GM23248 (cell line): ENCODE measurements around the gene INSIG2. TPM values are rescaled to one million over a fixed set of nuclear protein-coding genes. Genes with fewer than 3 reads are reported as not detected.

Experiments used
- DNase-seq: peaks from one replicate; pipeline ENCODE4 v3.0.0-alpha.2; 2015
- H2AFZ ChIP-seq: fragments of 200-600 bp; sonication (generic); 2 replicates; pipeline ENCODE4 v1.6.1; 2016; ENCODE audit warnings: antibody characterized with exemption
- H3F3A ChIP-seq: fragments of 200-600 bp; sonication (generic); 2 replicates; pipeline ENCODE4 v1.6.1; 2016; ENCODE audit warnings: mild to moderate bottlenecking, antibody characterized with exemption, mixed run types; ENCODE audit not compliant: insufficient read depth
- H3K27ac ChIP-seq: fragments of 200-600 bp; sonication (generic); 2 replicates; pipeline ENCODE4 v1.5.1; 2016; ENCODE audit warnings: mild to moderate bottlenecking
- H3K27me3 ChIP-seq: fragments of 200-600 bp; sonication (generic); replicated peaks from 2 replicates; pipeline ENCODE4 v1.6.1; 2016; ENCODE audit warnings: mild to moderate bottlenecking; ENCODE audit not compliant: insufficient read depth
- H3K36me3 ChIP-seq: fragments of 200-600 bp; sonication (generic); 2 replicates; pipeline ENCODE4 v1.6.1; 2016; ENCODE audit warnings: low read depth, mild to moderate bottlenecking
- H3K4me1 ChIP-seq: fragments of 200-600 bp; sonication (generic); 2 replicates; pipeline ENCODE4 v1.6.1; 2016; ENCODE audit warnings: mild to moderate bottlenecking; ENCODE audit not compliant: insufficient read depth
- H3K4me2 ChIP-seq: fragments of 200-600 bp; sonication (generic); one replicate; pipeline ENCODE4 v1.6.1; 2016; ENCODE audit warnings: mild to moderate bottlenecking; ENCODE audit not compliant: unreplicated experiment
- H3K4me3 ChIP-seq: fragments of 200-600 bp; sonication (generic); 2 replicates; pipeline ENCODE4 v1.5.1; 2016; ENCODE audit warnings: mild to moderate bottlenecking
- H3K79me2 ChIP-seq: fragments of 200-600 bp; sonication (generic); 2 replicates; pipeline ENCODE4 v1.6.1; 2016; ENCODE audit warnings: mild to moderate bottlenecking; ENCODE audit not compliant: insufficient read depth
- H3K9ac ChIP-seq: fragments of 200-600 bp; sonication (generic); 2 replicates; pipeline ENCODE4 v1.6.1; 2016; ENCODE audit warnings: mild to moderate bottlenecking
- H3K9me2 ChIP-seq: fragments of 200-600 bp; sonication (generic); 2 replicates; pipeline ENCODE4 v1.6.1; 2016; ENCODE audit warnings: mixed run types, mild to moderate bottlenecking, moderate library complexity; ENCODE audit not compliant: insufficient read depth
- H3K9me3 ChIP-seq: fragments of 200-600 bp; sonication (generic); one replicate; pipeline ENCODE4 v1.6.1; 2017; ENCODE audit warnings: low read depth
- H4K20me1 ChIP-seq: fragments of 200-600 bp; sonication (generic); 2 replicates; pipeline ENCODE4 v1.6.0; 2016; ENCODE audit not compliant: insufficient read depth
- EZH2 ChIP-seq: fragments of 200-600 bp; sonication (generic); IDR thresholded peaks from 2 replicates; pipeline ENCODE4 v1.6.1; 2018; ENCODE audit warnings: antibody characterized with exemption, mild to moderate bottlenecking; ENCODE audit not compliant: insufficient read depth, poor library complexity, severe bottlenecking
- EZH2phosphoT487 ChIP-seq: fragments of 200-600 bp; sonication (generic); IDR thresholded peaks from 2 replicates; pipeline ENCODE4 v1.6.1; 2018; ENCODE audit warnings: antibody characterized with exemption, moderate library complexity, mild to moderate bottlenecking, low read depth; ENCODE audit not compliant: insufficient read depth
- WGBS, 2 experiments: methylation state at CpG; one replicate each; pipeline ENCODE4 v1.1.6; 2015 to 2017; ENCODE audit warnings: low lambda C conversion rate in 2 of 2, low coverage in 1 of 2; ENCODE audit errors: missing lambda C conversion rate in 2 of 2; 5-methylcytosine and 5-hydroxymethylcytosine counted together
- in situ Hi-C: fragments of 300-500 bp; cut with MboI; formaldehyde crosslinking; loops from 2 replicates; pipeline ENCODE4 v1.15.0; 2020
- polyA plus RNA-seq: library from polyadenylated mRNA; unstranded; fragments of >200 nt; fragmentation: Nextera tagmentation; extraction: Ambion mirVana; gene quantifications from 2 replicates; pipeline ENCODE4 v1.2.1, GENCODE V29; 2016
- total RNA-seq: library from RNA; depleted of rRNA; stranded (reverse); fragments of >200 nt; shearing (Covaris generic); gene quantifications from 2 replicates; pipeline ENCODE4 v1.2.3, GENCODE V29; 2014

INSIG2 gene
- total and polyA plus RNA-seq, 2 experiments from 2014 or later, result 13.0 to 36.1 TPM

- H3K9ac ChIP-seq, result no peak overlapping the region
- in situ Hi-C loops, result no loop called here
- H3K4me3 ChIP-seq, result no peak overlapping the region
- H2AFZ ChIP-seq, result no peak overlapping the region
- TF ChIP-seq EZH2 (no peak), EZH2phosphoT487 (no peak)
- H3K36me3 ChIP-seq, result no peaks in the 10 kb centered on the region
- DNase-seq, result no peak
- no peaks in the 10 kb centered on the region for H3K27me3 ChIP-seq
- no peaks in the 10 kb centered on the region for H3K9me2 ChIP-seq
- no peaks in the 10 kb centered on the region for H4K20me1 ChIP-seq
- no peak overlapping the region for H3K4me2 ChIP-seq
- H3K79me2 ChIP-seq, result no peaks in the 10 kb centered on the region
- H3F3A ChIP-seq, result peaks cover 22% of the 10 kb centered on the region
- WGBS, 2 experiments, result 81 to 86% methylated on average over 2 of the region's 2 CpGs
- H3K4me1 ChIP-seq, result peaks cover 24% of the 10 kb centered on the region
- H3K9me3 ChIP-seq, result no peaks in the 10 kb centered on the region
- H3K27ac ChIP-seq, result no peak overlapping the region
These were observed 26.6 kb downstream of the INSIG2 start for GRCh38 chr2:118114863-118115262.

- H3F3A ChIP-seq, result peaks cover 29% of the 10 kb centered on the region
- H2AFZ ChIP-seq, result no peak overlapping the region
- no peak for DNase-seq
- H3K4me3 ChIP-seq, result no peak overlapping the region
- H3K9me3 ChIP-seq, result no peaks in the 10 kb centered on the region
- H3K27me3 ChIP-seq, result no peaks in the 10 kb centered on the region
- H3K36me3 ChIP-seq, result no peaks in the 10 kb centered on the region
- no peak overlapping the region for H3K27ac ChIP-seq
- no peaks in the 10 kb centered on the region for H3K79me2 ChIP-seq
- H3K9me2 ChIP-seq, result no peaks in the 10 kb centered on the region
- in situ Hi-C loops, result no loop called here
- H3K4me2 ChIP-seq, result no peak overlapping the region
- no peak overlapping the region for H3K9ac ChIP-seq
- H4K20me1 ChIP-seq, result no peaks in the 10 kb centered on the region
- H3K4me1 ChIP-seq, result peaks cover 33% of the 10 kb centered on the region
- 99% methylated on average over 4 of the region's 4 CpGs for WGBS, 2 experiments
- TF ChIP-seq EZH2, result no peak
- no peak for TF ChIP-seq EZH2phosphoT487
These were observed 27.5 kb downstream of the INSIG2 start for GRCh38 chr2:118115761-118116160.

DNA sequence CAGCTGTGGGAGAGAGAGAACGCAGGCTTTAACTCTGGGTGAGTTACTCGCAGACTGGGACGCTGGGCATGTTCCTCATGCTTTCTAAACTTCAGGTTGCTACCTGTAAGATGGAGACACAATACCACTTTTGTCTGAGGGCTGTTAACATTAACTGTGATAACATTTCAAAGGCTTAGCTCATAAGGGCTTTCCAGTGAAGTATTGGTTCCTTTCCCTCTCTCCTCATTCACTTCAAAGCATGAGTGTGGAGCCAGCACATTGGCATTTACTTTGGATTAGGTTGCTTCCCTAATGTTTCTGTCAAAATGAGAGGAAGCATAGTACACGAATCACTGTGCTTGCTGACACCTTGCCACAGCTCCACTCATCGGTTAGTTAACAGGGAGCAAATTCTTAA is 30.2 kb downstream of the INSIG2 start:
- H4K20me1 ChIP-seq, result no peaks in the 10 kb centered on the region

GRCh38 chr2:118119158-118119727 is 31.0 kb downstream of the INSIG2 start:
- no peak overlapping the region for H3K9ac ChIP-seq

More for the DNA sequence above, 30.2 kb downstream of the INSIG2 start:
- H3K27me3 ChIP-seq, result no peaks in the 10 kb centered on the region
- peaks cover 41% of the 10 kb centered on the region for H3K4me1 ChIP-seq
- H3K9me3 ChIP-seq, result no peaks in the 10 kb centered on the region
- no peaks in the 10 kb centered on the region for H3K36me3 ChIP-seq
- no peak overlapping the region for H2AFZ ChIP-seq
- TF ChIP-seq EZH2phosphoT487 (no peak), EZH2 (no peak)
- peak; percentile 20 for DNase-seq
- peaks cover 35% of the 10 kb centered on the region for H3F3A ChIP-seq
- no peaks in the 10 kb centered on the region for H3K79me2 ChIP-seq
- 86 to 92% methylated on average over 5 of the region's 5 CpGs for WGBS, 2 experiments
- no peak overlapping the region for H3K4me2 ChIP-seq
- no peak overlapping the region for H3K27ac ChIP-seq
- in situ Hi-C loops, result no loop called here
- H3K9me2 ChIP-seq, result no peaks in the 10 kb centered on the region
- H3K9ac ChIP-seq, result no peak overlapping the region
- no peak overlapping the region for H3K4me3 ChIP-seq

More at GRCh38 chr2:118119158-118119727, 31.0 kb downstream of the INSIG2 start:
- peaks cover 47% of the 10 kb centered on the region for H3K4me1 ChIP-seq
- 57 to 58% methylated on average over 4 of the region's 4 CpGs for WGBS, 2 experiments
- in situ Hi-C loops, result no loop called here
- H3K27me3 ChIP-seq, result no peaks in the 10 kb centered on the region
- no peaks in the 10 kb centered on the region for H3K79me2 ChIP-seq
- H3K4me3 ChIP-seq, result no peak overlapping the region
- peaks cover 41% of the 10 kb centered on the region for H3F3A ChIP-seq
- H3K36me3 ChIP-seq, result no peaks in the 10 kb centered on the region
- DNase-seq, result peak; percentile 13
- H3K27ac ChIP-seq, result peak overlapping the region; percentile 41; the same call in 1 of the 2 replicates
- peak overlapping the region; percentile 64 for H3K4me2 ChIP-seq
- no peaks in the 10 kb centered on the region for H4K20me1 ChIP-seq
- no peaks in the 10 kb centered on the region for H3K9me3 ChIP-seq
- TF ChIP-seq EZH2 (no peak), EZH2phosphoT487 (no peak)
- H3K9me2 ChIP-seq, result no peaks in the 10 kb centered on the region
- H2AFZ ChIP-seq, result no peak overlapping the region
